Upper lobe of left lung (tissue), 4 donors: Measurements from ENCODE around the gene ANXA4.

Experiments used
- EP300 ChIP-seq, 4 donors: sonication (generic); formaldehyde crosslinking; IDR thresholded peaks; one replicate each; pipeline ENCODE4 v1.5.1; 2017; ENCODE audit warnings: antibody characterized with exemption in 4 of 4, control low read depth in 2 of 4
- POLR2AphosphoS5 ChIP-seq, 2 donors: sonication (generic); formaldehyde crosslinking; IDR thresholded peaks; one replicate each; pipeline ENCODE4 v1.5.1; 2017; ENCODE audit warnings: antibody characterized with exemption in 2 of 2
- TF ChIP-seq, protein P1 (sequence below), 6 experiments: fragments of 450-650 bp in 4 of 6; fragments of 200-600 bp in 2 of 6; sonication (generic) in 2 of 6; IDR thresholded peaks; one replicate each; pipeline ENCODE4 v1.5.1; 2016 to 2019; ENCODE audit warnings: antibody characterized with exemption in 6 of 6

DNA sequence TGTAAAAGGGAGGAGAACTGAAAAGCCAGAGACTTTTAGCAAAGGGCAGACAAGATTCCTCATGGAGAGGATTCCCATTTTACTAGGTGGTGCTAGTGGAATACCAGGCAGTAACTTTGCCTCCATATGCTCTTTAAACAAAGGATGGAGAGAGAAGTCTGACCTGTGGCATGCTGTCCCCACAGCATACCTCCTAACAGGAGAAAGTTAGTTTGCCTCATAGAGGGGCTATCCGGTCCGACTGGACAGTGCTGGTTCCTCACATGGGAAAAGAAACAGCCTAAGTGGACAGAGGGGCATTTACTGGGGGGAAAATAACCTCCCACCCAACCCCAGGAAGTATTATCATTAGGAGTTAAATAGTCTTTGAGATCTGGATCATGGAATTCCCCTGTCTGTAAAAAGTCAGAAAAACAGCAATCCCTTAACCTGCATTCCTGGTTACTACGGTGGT, 55.9 kb downstream of the ANXA4 start:
- TF ChIP-seq, protein P1, sequence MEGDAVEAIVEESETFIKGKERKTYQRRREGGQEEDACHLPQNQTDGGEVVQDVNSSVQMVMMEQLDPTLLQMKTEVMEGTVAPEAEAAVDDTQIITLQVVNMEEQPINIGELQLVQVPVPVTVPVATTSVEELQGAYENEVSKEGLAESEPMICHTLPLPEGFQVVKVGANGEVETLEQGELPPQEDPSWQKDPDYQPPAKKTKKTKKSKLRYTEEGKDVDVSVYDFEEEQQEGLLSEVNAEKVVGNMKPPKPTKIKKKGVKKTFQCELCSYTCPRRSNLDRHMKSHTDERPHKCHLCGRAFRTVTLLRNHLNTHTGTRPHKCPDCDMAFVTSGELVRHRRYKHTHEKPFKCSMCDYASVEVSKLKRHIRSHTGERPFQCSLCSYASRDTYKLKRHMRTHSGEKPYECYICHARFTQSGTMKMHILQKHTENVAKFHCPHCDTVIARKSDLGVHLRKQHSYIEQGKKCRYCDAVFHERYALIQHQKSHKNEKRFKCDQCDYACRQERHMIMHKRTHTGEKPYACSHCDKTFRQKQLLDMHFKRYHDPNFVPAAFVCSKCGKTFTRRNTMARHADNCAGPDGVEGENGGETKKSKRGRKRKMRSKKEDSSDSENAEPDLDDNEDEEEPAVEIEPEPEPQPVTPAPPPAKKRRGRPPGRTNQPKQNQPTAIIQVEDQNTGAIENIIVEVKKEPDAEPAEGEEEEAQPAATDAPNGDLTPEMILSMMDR (IDR thresholded peaks at IDR 0.05): no peak
- TF ChIP-seq POLR2AphosphoS5 (IDR thresholded peaks at IDR 0.05) (no peak), EP300 (IDR thresholded peaks at IDR 0.05) (no peak)
